Measurements from ENCODE around the gene TNFRSF13B.
A peak's percentile ranks its signal among the peaks of the same experiment; 100 is the strongest.
"Not testable (repeated sequence)": the region's sequence is repeated elsewhere in the genome, so short reads cannot be mapped to it uniquely, and the experiment has no call there.

Gene TNFRSF13B

DNA sequence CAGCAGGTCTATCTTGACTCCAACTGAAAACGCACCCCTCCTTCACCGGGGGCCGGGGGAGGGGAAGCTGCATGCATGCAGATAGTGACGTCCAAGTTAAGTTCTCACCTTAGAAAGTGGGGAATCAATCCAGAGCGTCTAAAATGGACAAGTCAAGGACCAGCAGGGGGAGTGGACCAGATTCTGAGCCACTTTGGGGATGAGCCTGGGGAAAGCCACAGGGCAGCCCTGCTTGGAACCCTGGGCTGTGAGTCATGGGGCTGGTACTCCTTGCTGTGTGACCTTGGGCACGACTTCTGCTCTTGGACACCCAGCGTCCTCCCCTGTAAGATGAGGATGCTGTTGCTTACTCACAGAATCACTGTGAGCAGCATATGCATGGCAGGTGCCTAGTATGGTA, 9.1 kb downstream of the TNFRSF13B start:
- Histone ChIP-seq H3K27ac (ENCODE audit: low read depth, low read length) (no peak overlapping the region), H3K9me3 (ENCODE audit: insufficient read depth, low read length) (no peaks in the 10 kb centered on the region), H4K20me1 (ENCODE audit: low read depth, low read length) (no peaks in the 10 kb centered on the region), H3K4me2 (ENCODE audit: low read depth, low read length, poor library complexity, severe bottlenecking) (no peak overlapping the region), H3K27me3 (ENCODE audit: low read length) (no peaks in the 10 kb centered on the region), H3K36me3 (ENCODE audit: low read length) (peaks cover 19% of the 10 kb centered on the region; the same call in 1 of the 2 replicates), H3K79me2 (ENCODE audit: insufficient read depth, low read length) (peaks cover 95% of the 10 kb centered on the region), H3K9ac (ENCODE audit: low read length) (no peak overlapping the region), H3K9me2 (replicated peaks; ENCODE audit: insufficient read depth, low read length) (no peaks in the 10 kb centered on the region), H2AFZ (ENCODE audit: low read depth, low read length, severe bottlenecking) (no peak overlapping the region), H3K4me3 (ENCODE audit: insufficient read depth, low read length, poor library complexity, severe bottlenecking) (no peak overlapping the region), H3F3A (ENCODE audit: insufficient read depth) (peaks cover 10% of the 10 kb centered on the region; the same call in 1 of the 2 replicates)
- no peak for TF ChIP-seq EZH2phosphoT487 (conservative IDR thresholded peaks at IDR 0.05; ENCODE audit: low read length)
- TF ChIP-seq, protein P1, sequence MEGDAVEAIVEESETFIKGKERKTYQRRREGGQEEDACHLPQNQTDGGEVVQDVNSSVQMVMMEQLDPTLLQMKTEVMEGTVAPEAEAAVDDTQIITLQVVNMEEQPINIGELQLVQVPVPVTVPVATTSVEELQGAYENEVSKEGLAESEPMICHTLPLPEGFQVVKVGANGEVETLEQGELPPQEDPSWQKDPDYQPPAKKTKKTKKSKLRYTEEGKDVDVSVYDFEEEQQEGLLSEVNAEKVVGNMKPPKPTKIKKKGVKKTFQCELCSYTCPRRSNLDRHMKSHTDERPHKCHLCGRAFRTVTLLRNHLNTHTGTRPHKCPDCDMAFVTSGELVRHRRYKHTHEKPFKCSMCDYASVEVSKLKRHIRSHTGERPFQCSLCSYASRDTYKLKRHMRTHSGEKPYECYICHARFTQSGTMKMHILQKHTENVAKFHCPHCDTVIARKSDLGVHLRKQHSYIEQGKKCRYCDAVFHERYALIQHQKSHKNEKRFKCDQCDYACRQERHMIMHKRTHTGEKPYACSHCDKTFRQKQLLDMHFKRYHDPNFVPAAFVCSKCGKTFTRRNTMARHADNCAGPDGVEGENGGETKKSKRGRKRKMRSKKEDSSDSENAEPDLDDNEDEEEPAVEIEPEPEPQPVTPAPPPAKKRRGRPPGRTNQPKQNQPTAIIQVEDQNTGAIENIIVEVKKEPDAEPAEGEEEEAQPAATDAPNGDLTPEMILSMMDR (IDR thresholded peaks at IDR 0.05; ENCODE audit: insufficient read depth, low read length, poor library complexity, severe bottlenecking), result no peak

GRCh38 chr17:16961792-16962191, 10.1 kb downstream of the TNFRSF13B start:
- Histone ChIP-seq H3F3A (ENCODE audit: insufficient read depth) (peaks cover 11% of the 10 kb centered on the region; the same call in 1 of the 2 replicates), H3K9me2 (replicated peaks; ENCODE audit: insufficient read depth, low read length) (no peaks in the 10 kb centered on the region), H3K36me3 (ENCODE audit: low read length) (peaks cover 19% of the 10 kb centered on the region; the same call in 1 of the 2 replicates), H3K9ac (ENCODE audit: low read length) (no peak overlapping the region), H3K4me3 (ENCODE audit: insufficient read depth, low read length, poor library complexity, severe bottlenecking) (no peak overlapping the region), H3K27me3 (ENCODE audit: low read length) (no peaks in the 10 kb centered on the region), H2AFZ (ENCODE audit: low read depth, low read length, severe bottlenecking) (no peak overlapping the region), H3K4me2 (ENCODE audit: low read depth, low read length, poor library complexity, severe bottlenecking) (no peak overlapping the region), H3K9me3 (ENCODE audit: insufficient read depth, low read length) (no peaks in the 10 kb centered on the region), H4K20me1 (ENCODE audit: low read depth, low read length) (no peaks in the 10 kb centered on the region), H3K27ac (ENCODE audit: low read depth, low read length) (0 out of 2 replicates have a peak overlapping the region, but pooled peaks have one; percentile 12), H3K79me2 (ENCODE audit: insufficient read depth, low read length) (peaks cover 96% of the 10 kb centered on the region)
- TF ChIP-seq, protein P1 (IDR thresholded peaks at IDR 0.05; ENCODE audit: insufficient read depth, low read length, poor library complexity, severe bottlenecking), result no peak
- TF ChIP-seq EZH2phosphoT487 (conservative IDR thresholded peaks at IDR 0.05; ENCODE audit: low read length), result no peak

DNA sequence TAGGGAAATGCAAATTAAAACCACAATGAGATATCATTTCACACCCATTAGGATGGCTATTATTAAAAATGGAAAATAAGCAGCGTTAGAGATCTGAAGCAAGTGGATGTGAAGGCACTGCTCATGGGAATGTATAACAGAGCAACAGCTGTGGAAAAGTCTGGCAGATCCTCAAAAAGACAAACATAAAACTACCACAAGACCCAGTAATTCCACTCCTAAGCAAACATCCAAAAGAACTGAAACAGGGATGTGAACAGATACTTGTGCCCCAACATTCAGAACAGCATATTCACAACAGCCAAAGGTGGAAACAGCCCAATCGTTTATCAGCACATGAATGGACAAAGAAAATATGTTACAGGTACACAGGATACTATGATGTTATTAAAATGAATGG, 10.9 kb downstream of the TNFRSF13B start:
- Histone ChIP-seq H3K79me2 (ENCODE audit: insufficient read depth, low read length) (peaks cover 97% of the 10 kb centered on the region), H3F3A (ENCODE audit: insufficient read depth) (peaks cover 11% of the 10 kb centered on the region; the same call in 1 of the 2 replicates), H3K36me3 (ENCODE audit: low read length) (peaks cover 19% of the 10 kb centered on the region; the same call in 1 of the 2 replicates)
- H3K9me2 ChIP-seq (replicated peaks; ENCODE audit: insufficient read depth, low read length); H3K9ac ChIP-seq (ENCODE audit: low read length); H2AFZ ChIP-seq (ENCODE audit: low read depth, low read length, severe bottlenecking); H3K27ac ChIP-seq (ENCODE audit: low read depth, low read length); H4K20me1 ChIP-seq (ENCODE audit: low read depth, low read length); H3K27me3 ChIP-seq (ENCODE audit: low read length); H3K4me3 ChIP-seq (ENCODE audit: insufficient read depth, low read length, poor library complexity, severe bottlenecking); H3K4me2 ChIP-seq (ENCODE audit: low read depth, low read length, poor library complexity, severe bottlenecking); H3K9me3 ChIP-seq (ENCODE audit: insufficient read depth, low read length): not testable (repeated sequence)

- H3F3A ChIP-seq (ENCODE audit: insufficient read depth); H3K4me3 ChIP-seq (ENCODE audit: insufficient read depth, low read length, poor library complexity, severe bottlenecking); H2AFZ ChIP-seq (ENCODE audit: low read depth, low read length, severe bottlenecking); H3K4me2 ChIP-seq (ENCODE audit: low read depth, low read length, poor library complexity, severe bottlenecking); H3K9me3 ChIP-seq (ENCODE audit: insufficient read depth, low read length); H3K9me2 ChIP-seq (replicated peaks; ENCODE audit: insufficient read depth, low read length); H4K20me1 ChIP-seq (ENCODE audit: low read depth, low read length); H3K9ac ChIP-seq (ENCODE audit: low read length); H3K27me3 ChIP-seq (ENCODE audit: low read length); H3K27ac ChIP-seq (ENCODE audit: low read depth, low read length): not testable (repeated sequence)
- Histone ChIP-seq H3K79me2 (ENCODE audit: insufficient read depth, low read length) (peaks cover 83% of the 10 kb centered on the region), H3K36me3 (ENCODE audit: low read length) (peaks cover 28% of the 10 kb centered on the region)
Observed at GRCh38 chr17:16955011-16955410, 16.9 kb downstream of the TNFRSF13B start.

Data from SU-DHL-6 (cell line).